ENCODE measurements around the gene EIF1. TPM values are rescaled to one million over a fixed set of nuclear protein-coding genes. Genes with fewer than 3 reads are reported as not detected.

Gene EIF1
- polyA plus RNA-seq, 6 donors from 2014 or later, result 1,122 to 1,685 (median 1,504) TPM

GRCh38 chr17:41651625-41652460 is 36.8 kb upstream of the EIF1 start:
- peaks cover 11 to 14% (median 12%) of the 10 kb centered on the region in 3 donors for H3K4me1 Mint-ChIP-seq
- H3K9me3 Mint-ChIP-seq, result no peaks in the 10 kb centered on the region
- DNase-seq, result no peak
- peak overlapping the region in 3 of 8 donors; percentile 0 to 61 (median 21) for H3K4me3 Mint-ChIP-seq
- peaks cover 5 to 15% (median 14%) of the 10 kb centered on the region in 3 donors for H3K27me3 Mint-ChIP-seq
- no peak overlapping the region for H3K27ac Mint-ChIP-seq
- no peaks in the 10 kb centered on the region for H3K36me3 Mint-ChIP-seq
- no peak for ATAC-seq (ENCODE audit: low read depth in 2 of 2)

GRCh38 chr17:41652461-41652970 is 36.2 kb upstream of the EIF1 start:
- Mint-ChIP-seq H3K4me1 (peaks cover 11 to 16% (median 12%) of the 10 kb centered on the region in 3 donors), H3K36me3 (no peaks in the 10 kb centered on the region), H3K4me3 (peak overlapping the region in 1 of 8 donors; percentile 21), H3K27me3 (peaks cover 5 to 19% (median 17%) of the 10 kb centered on the region in 3 donors), H3K9me3 (no peaks in the 10 kb centered on the region), H3K27ac (no peak overlapping the region)
- ATAC-seq (ENCODE audit: low read depth in 2 of 2), result no peak
- no peak for DNase-seq

GRCh38 chr17:41653421-41653820 is 35.3 kb upstream of the EIF1 start:
- Mint-ChIP-seq H3K27me3 (peaks cover 5 to 24% (median 21%) of the 10 kb centered on the region in 3 donors), H3K4me3 (no peak overlapping the region), H3K36me3 (no peaks in the 10 kb centered on the region), H3K4me1 (peaks cover 4 to 13% (median 5%) of the 10 kb centered on the region in 3 donors), H3K27ac (no peak overlapping the region), H3K9me3 (no peaks in the 10 kb centered on the region)
- no peak for DNase-seq
- ATAC-seq (ENCODE audit: low read depth in 2 of 2), result no peak

- H3K27ac Mint-ChIP-seq, result no peak overlapping the region
- H3K4me1 Mint-ChIP-seq, result peaks cover 0 to 8% (median 0%) of the 10 kb centered on the region in 3 donors
- peaks cover 5 to 24% (median 21%) of the 10 kb centered on the region in 3 donors for H3K27me3 Mint-ChIP-seq
- no peaks in the 10 kb centered on the region for H3K36me3 Mint-ChIP-seq
- ATAC-seq (ENCODE audit: low read depth in 2 of 2), result no peak
- DNase-seq, result no peak
- H3K4me3 Mint-ChIP-seq, result no peak overlapping the region
- H3K9me3 Mint-ChIP-seq, result no peaks in the 10 kb centered on the region
Observed at GRCh38 chr17:41653892-41654677, 34.6 kb upstream of the EIF1 start.

- H3K4me1 Mint-ChIP-seq, result peaks cover 0 to 8% (median 0%) of the 10 kb centered on the region in 3 donors
- H3K9me3 Mint-ChIP-seq, result no peaks in the 10 kb centered on the region
- DNase-seq (no peak), ATAC-seq (ENCODE audit: low read depth in 2 of 2) (no peak)
- no peak overlapping the region for H3K27ac Mint-ChIP-seq
- H3K4me3 Mint-ChIP-seq, result no peak overlapping the region
- no peaks in the 10 kb centered on the region for H3K36me3 Mint-ChIP-seq
- peaks cover 5 to 24% (median 23%) of the 10 kb centered on the region in 3 donors for H3K27me3 Mint-ChIP-seq
Observed at GRCh38 chr17:41654678-41655607, 33.7 kb upstream of the EIF1 start.

- Mint-ChIP-seq H3K4me1 (peaks cover 0 to 8% (median 0%) of the 10 kb centered on the region in 3 donors), H3K27me3 (peaks cover 5 to 30% (median 24%) of the 10 kb centered on the region in 3 donors), H3K9me3 (no peaks in the 10 kb centered on the region), H3K36me3 (no peaks in the 10 kb centered on the region), H3K4me3 (no peak overlapping the region), H3K27ac (no peak overlapping the region)
- ATAC-seq (ENCODE audit: low read depth in 2 of 2) (no peak), DNase-seq (no peak)
Observed at GRCh38 chr17:41655611-41656111, 33.0 kb upstream of the EIF1 start.

- DNase-seq (no peak), ATAC-seq (ENCODE audit: low read depth in 2 of 2) (no peak)
- Mint-ChIP-seq H3K4me1 (peaks cover 0 to 8% (median 0%) of the 10 kb centered on the region in 3 donors), H3K4me3 (no peak overlapping the region), H3K27ac (no peak overlapping the region), H3K9me3 (no peaks in the 10 kb centered on the region), H3K27me3 (peaks cover 5 to 31% (median 24%) of the 10 kb centered on the region in 3 donors), H3K36me3 (no peaks in the 10 kb centered on the region)
Observed at GRCh38 chr17:41656249-41657023, 32.2 kb upstream of the EIF1 start.

- Mint-ChIP-seq H3K4me3 (no peak overlapping the region), H3K27ac (peak overlapping the region in 1 of 6 donors; percentile 56), H3K4me1 (peaks cover 0 to 4% (median 0%) of the 10 kb centered on the region in 3 donors), H3K27me3 (peaks cover under 1 to 31% (median 17%) of the 10 kb centered on the region in 3 donors), H3K9me3 (no peaks in the 10 kb centered on the region), H3K36me3 (no peaks in the 10 kb centered on the region)
- DNase-seq (no peak), ATAC-seq (ENCODE audit: low read depth in 2 of 2) (no peak)
Observed at GRCh38 chr17:41657176-41657754, 31.4 kb upstream of the EIF1 start.

GRCh38 chr17:41657936-41658335 is 30.7 kb upstream of the EIF1 start:
- Mint-ChIP-seq H3K4me1 (peaks cover 3 to 7% (median 4%) of the 10 kb centered on the region in 3 donors), H3K4me3 (peak overlapping the region in 1 of 8 donors; percentile 20), H3K9me3 (no peaks in the 10 kb centered on the region)

GRCh38 chr17:41658846-41659245 is 29.8 kb upstream of the EIF1 start:
- no peak overlapping the region for H3K4me3 Mint-ChIP-seq
- no peak for ATAC-seq (ENCODE audit: low read depth in 2 of 2)
- H3K4me1 Mint-ChIP-seq, result peaks cover 4 to 12% (median 11%) of the 10 kb centered on the region in 3 donors
- no peak overlapping the region for H3K27ac Mint-ChIP-seq
- no peaks in the 10 kb centered on the region for H3K36me3 Mint-ChIP-seq
- peaks cover 0 to 31% (median 16%) of the 10 kb centered on the region in 3 donors for H3K27me3 Mint-ChIP-seq
- no peak for DNase-seq
- no peaks in the 10 kb centered on the region for H3K9me3 Mint-ChIP-seq

More at GRCh38 chr17:41657936-41658335, 30.7 kb upstream of the EIF1 start:
- H3K27ac Mint-ChIP-seq, result no peak overlapping the region
- DNase-seq, result no peak
- ATAC-seq (ENCODE audit: low read depth in 2 of 2), result no peak
- peaks cover 0 to 31% (median 16%) of the 10 kb centered on the region in 3 donors for H3K27me3 Mint-ChIP-seq
- no peaks in the 10 kb centered on the region for H3K36me3 Mint-ChIP-seq

GRCh38 chr17:41659427-41660212 is 29.1 kb upstream of the EIF1 start:
- H3K4me1 Mint-ChIP-seq, result peaks cover 4 to 12% (median 11%) of the 10 kb centered on the region in 3 donors
- DNase-seq (no peak), ATAC-seq (ENCODE audit: low read depth in 2 of 2) (no peak)
- H3K4me3 Mint-ChIP-seq, result peak overlapping the region in 1 of 8 donors; percentile 76
- H3K27me3 Mint-ChIP-seq, result peaks cover 0 to 31% (median 16%) of the 10 kb centered on the region in 3 donors
- no peaks in the 10 kb centered on the region for H3K9me3 Mint-ChIP-seq
- H3K27ac Mint-ChIP-seq, result peak overlapping the region in 1 of 6 donors; percentile 69
- no peaks in the 10 kb centered on the region for H3K36me3 Mint-ChIP-seq

All from naive B cell (primary cell).